HG03196 (cell line): ENCODE data around the gene ERICH4.

Source experiments
- ATAC-seq: cut with Tn5 transposase; IDR thresholded peaks from one replicate; pipeline ENCODE4 v1.9.1; 2021; ENCODE audit not compliant: unreplicated experiment

ERICH4 gene

GRCh38 chr19:41413947-41414346 lies 29.0 kb upstream of the ERICH4 start:
- ATAC-seq, result no peak

GRCh38 chr19:41414461-41414860 lies 28.5 kb upstream of the ERICH4 start:
- no peak for ATAC-seq

- ATAC-seq, result no peak
Observed at GRCh38 chr19:41415154-41415571, 27.8 kb upstream of the ERICH4 start.

- no peak for ATAC-seq
Observed at GRCh38 chr19:41416194-41416674, 26.7 kb upstream of the ERICH4 start.

GRCh38 chr19:41420101-41420880 lies 22.7 kb upstream of the ERICH4 start:
- ATAC-seq, result no peak

GRCh38 chr19:41421314-41421713 lies 21.6 kb upstream of the ERICH4 start:
- no peak for ATAC-seq

GRCh38 chr19:41421973-41422372 lies 21.0 kb upstream of the ERICH4 start:
- ATAC-seq, result no peak

- ATAC-seq, result no peak
Observed at GRCh38 chr19:41422456-41422855, 20.5 kb upstream of the ERICH4 start.

GRCh38 chr19:41422955-41423354 lies 20.0 kb upstream of the ERICH4 start:
- ATAC-seq, result no peak

GRCh38 chr19:41424335-41425173 lies 18.4 kb upstream of the ERICH4 start:
- no peak for ATAC-seq

GRCh38 chr19:41425174-41426115 lies 17.5 kb upstream of the ERICH4 start:
- no peak for ATAC-seq

GRCh38 chr19:41426116-41426841 lies 16.7 kb upstream of the ERICH4 start:
- ATAC-seq, result no peak

GRCh38 chr19:41426952-41427646 lies 15.9 kb upstream of the ERICH4 start, which contains the start of gene B3GNT8:
TSS of gene B3GNT8 (minus strand) at chr19:41427374. CDS start at chr19:41426778, 596 bp downstream.
- no peak for ATAC-seq

- ATAC-seq, result no peak
Observed at GRCh38 chr19:41427647-41428480, 15.1 kb upstream of the ERICH4 start.

- no peak for ATAC-seq
Observed at GRCh38 chr19:41428481-41428859, 14.5 kb upstream of the ERICH4 start.

- ATAC-seq, result no peak
Observed at GRCh38 chr19:41430922-41431321, 12.0 kb upstream of the ERICH4 start.

- ATAC-seq, result no peak
Observed at GRCh38 chr19:41431426-41432386, 11.2 kb upstream of the ERICH4 start.

GRCh38 chr19:41433171-41433570 lies 9.8 kb upstream of the ERICH4 start:
- ATAC-seq, result no peak
